Uterus (tissue), 2 donors: ENCODE results near the gene PLXNA3.

Experiments used
- POLR2A ChIP-seq, 2 donors: fragments of 450-650 bp; IDR thresholded peaks; one replicate each; pipeline ENCODE4 v1.6.1; 2016; ENCODE audit warnings: antibody characterized with exemption in 2 of 2, mild to moderate bottlenecking in 1 of 2, moderate library complexity in 1 of 2
- TF ChIP-seq, protein P1 (sequence below), 4 experiments: fragments of 200-600 bp in 2 of 4; fragments of 450-650 bp in 2 of 4; sonication (generic) in 2 of 4; IDR thresholded peaks; one replicate each; pipeline ENCODE4 v1.5.1; 2016 to 2019; ENCODE audit warnings: antibody characterized with exemption in 4 of 4, mild to moderate bottlenecking in 2 of 4, moderate library complexity in 1 of 4

GRCh38 chrX:154476821-154477220 is 18.7 kb downstream of the PLXNA3 start:
- no peak for TF ChIP-seq POLR2A (IDR thresholded peaks at IDR 0.05)
- TF ChIP-seq, protein P1, sequence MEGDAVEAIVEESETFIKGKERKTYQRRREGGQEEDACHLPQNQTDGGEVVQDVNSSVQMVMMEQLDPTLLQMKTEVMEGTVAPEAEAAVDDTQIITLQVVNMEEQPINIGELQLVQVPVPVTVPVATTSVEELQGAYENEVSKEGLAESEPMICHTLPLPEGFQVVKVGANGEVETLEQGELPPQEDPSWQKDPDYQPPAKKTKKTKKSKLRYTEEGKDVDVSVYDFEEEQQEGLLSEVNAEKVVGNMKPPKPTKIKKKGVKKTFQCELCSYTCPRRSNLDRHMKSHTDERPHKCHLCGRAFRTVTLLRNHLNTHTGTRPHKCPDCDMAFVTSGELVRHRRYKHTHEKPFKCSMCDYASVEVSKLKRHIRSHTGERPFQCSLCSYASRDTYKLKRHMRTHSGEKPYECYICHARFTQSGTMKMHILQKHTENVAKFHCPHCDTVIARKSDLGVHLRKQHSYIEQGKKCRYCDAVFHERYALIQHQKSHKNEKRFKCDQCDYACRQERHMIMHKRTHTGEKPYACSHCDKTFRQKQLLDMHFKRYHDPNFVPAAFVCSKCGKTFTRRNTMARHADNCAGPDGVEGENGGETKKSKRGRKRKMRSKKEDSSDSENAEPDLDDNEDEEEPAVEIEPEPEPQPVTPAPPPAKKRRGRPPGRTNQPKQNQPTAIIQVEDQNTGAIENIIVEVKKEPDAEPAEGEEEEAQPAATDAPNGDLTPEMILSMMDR (IDR thresholded peaks at IDR 0.05), result no peak
